HepG2 (cell line): ENCODE data around the gene DSCAM. TPM values are rescaled to one million over a fixed set of nuclear protein-coding genes. Genes with fewer than 3 reads are reported as not detected.

Experiments used
- ATAC-seq: fragments of 200-7000 bp; cut with Tn5 transposase; 3 replicates; pipeline ENCODE4 v1.9.1; 2020; ENCODE audit warnings: mild to moderate bottlenecking, moderate library complexity
- BruUV-seq: library from RNA; stranded (reverse); fragments of 400-500 nt; replicated peaks from 2 replicates; lab custom pipeline; 2021; lab: Mats Ljungman, UMichigan
- CTCF ChIA-PET: fragments of 300-600 bp; formaldehyde crosslinking; extraction: SDS; loops from one replicate; lab custom pipeline; 2021; ENCODE audit warnings: low total read pairs, inconsistent platforms, low intra/inter-chr PET ratio; lab: Yijun Ruan, JAX
- POLR2A ChIA-PET: fragments of 350-600 bp; sonication (Branson Sonifier 250); formaldehyde crosslinking; loops from one replicate; lab custom pipeline; 2020; ENCODE audit warnings: antibody characterized with exemption, inconsistent platforms; lab: Yijun Ruan, JAX
- DNase-seq: peaks from one replicate; pipeline ENCODE4 v3.0.0-alpha.2; 2015; ENCODE audit warnings: low spot score
- FAIRE-seq: peaks from 3 replicates; lab custom pipeline; 2011; peaks lifted over from hg19 to GRCh38; lab: Jason Lieb, UNC
- H2AFZ ChIP-seq: one replicate; pipeline ENCODE4 v1.6.1; 2011; ENCODE audit warnings: low read length, inconsistent platforms
- H3K27ac ChIP-seq: fragments of 300-600 bp; 3 replicates; pipeline ENCODE4 v1.8.0; 2011; ENCODE audit warnings: mixed run types, mild to moderate bottlenecking, mixed read lengths, low read length, inconsistent platforms; ENCODE audit not compliant: insufficient read depth; ENCODE audit errors: extremely low read length
- H3K27me3 ChIP-seq, 2 experiments: fragments of 200-600 bp in 1 of 2; 2 replicates in 1 of 2; 3 replicates in 1 of 2; pipeline versions ENCODE4 v1.6.0 to v1.8.0; 2011; ENCODE audit warnings: low read length in 2 of 2, mild to moderate bottlenecking in 2 of 2, moderate library complexity in 2 of 2, inconsistent platforms in 1 of 2; ENCODE audit not compliant: insufficient read depth in 2 of 2, control insufficient read depth in 1 of 2
- H3K36me3 ChIP-seq, 2 experiments: fragments of 200-600 bp in 1 of 2; replicated peaks in 1 of 2; 2 replicates in 1 of 2; 3 replicates in 1 of 2; pipeline versions ENCODE4 v1.5.1 to v1.8.0; 2011; ENCODE audit warnings: low read length in 2 of 2, inconsistent platforms in 1 of 2; ENCODE audit not compliant: insufficient read depth in 2 of 2, control insufficient read depth in 1 of 2
- H3K4me1 ChIP-seq: 2 replicates; pipeline ENCODE4 v1.5.1; 2012; ENCODE audit warnings: low read length, inconsistent platforms; ENCODE audit not compliant: insufficient read depth
- H3K4me2 ChIP-seq: 2 replicates; pipeline ENCODE4 v1.6.0; 2011; ENCODE audit warnings: low read depth, low read length, inconsistent platforms
- H3K4me3 ChIP-seq, 3 experiments: fragments of 200-600 bp in 1 of 3; sonication (generic), shearing (Covaris generic) in 1 of 3; replicated peaks in 1 of 3; 2 replicates each; pipeline ENCODE4 v1.5.1; 2011 to 2016; ENCODE audit warnings: low read length in 3 of 3, inconsistent platforms in 2 of 3, low read depth in 2 of 3, mild to moderate bottlenecking in 2 of 3, control low read depth in 1 of 3, mixed read lengths in 1 of 3; ENCODE audit not compliant: insufficient read depth in 1 of 3
- H3K79me2 ChIP-seq: one replicate; pipeline ENCODE4 v1.6.1; 2011; ENCODE audit warnings: low read length, inconsistent platforms; ENCODE audit not compliant: insufficient read depth
- H3K9ac ChIP-seq: 2 replicates; pipeline ENCODE4 v1.6.0; 2011; ENCODE audit warnings: mild to moderate bottlenecking, low read depth, low read length, inconsistent platforms; ENCODE audit not compliant: insufficient read depth
- H3K9me3 ChIP-seq: 2 replicates; pipeline ENCODE4 v1.5.1; 2012; ENCODE audit warnings: mild to moderate bottlenecking, low read length
- H4K20me1 ChIP-seq: 2 replicates; pipeline ENCODE4 v1.6.0; 2011; ENCODE audit warnings: inconsistent platforms, mild to moderate bottlenecking, low read length, moderate library complexity; ENCODE audit not compliant: insufficient read depth
- AGO2 ChIP-seq: fragments of 200-400 bp; formaldehyde crosslinking; optimal IDR thresholded peaks from 2 replicates; pipeline ENCODE3; 2017; ENCODE audit warnings: mild to moderate bottlenecking, low read depth, low read length, moderate library complexity
- HNRNPH1 ChIP-seq: fragments of 200-400 bp; formaldehyde crosslinking; optimal IDR thresholded peaks from 2 replicates; pipeline ENCODE3; 2017; ENCODE audit warnings: mild to moderate bottlenecking, low read depth, low read length
- MTA3 ChIP-seq: sonication (generic); formaldehyde crosslinking; IDR thresholded peaks from 2 replicates; pipeline ENCODE4 v1.4.0; 2020; ENCODE audit warnings: missing genetic modification reagents
- THAP8 ChIP-seq: sonication (generic); formaldehyde crosslinking; IDR thresholded peaks from 2 replicates; pipeline ENCODE4 v1.5.1; 2020; ENCODE audit warnings: missing genetic modification reagents, mild to moderate bottlenecking, borderline replicate concordance
- ZBTB4 ChIP-seq: sonication (generic); formaldehyde crosslinking; IDR thresholded peaks from 2 replicates; pipeline ENCODE4 v1.4.0; 2020; ENCODE audit warnings: missing genetic modification reagents, mild to moderate bottlenecking, borderline replicate concordance
- ZKSCAN1 ChIP-seq: fragments of 150-350 bp; IDR thresholded peaks from 2 replicates; pipeline ENCODE4 v1.6.1; 2014; ENCODE audit warnings: low read length
- ZNF326 ChIP-seq: sonication (generic); formaldehyde crosslinking; IDR thresholded peaks from 2 replicates; pipeline ENCODE4 v1.4.0; 2020; ENCODE audit warnings: missing genetic modification reagents, borderline replicate concordance
- ZNF354B ChIP-seq: sonication (generic); formaldehyde crosslinking; IDR thresholded peaks from 2 replicates; pipeline ENCODE4 v1.8.0; 2022; ENCODE audit warnings: mild to moderate bottlenecking, missing genetic modification reagents
- ZNF572 ChIP-seq: sonication (generic); formaldehyde crosslinking; IDR thresholded peaks from 2 replicates; pipeline ENCODE4 v1.5.1; 2020; ENCODE audit warnings: mild to moderate bottlenecking, missing genetic modification reagents
- ZNF841 ChIP-seq: sonication (generic); formaldehyde crosslinking; IDR thresholded peaks from 2 replicates; pipeline ENCODE4 v1.8.1; 2023; ENCODE audit warnings: missing genetic modification reagents, borderline replicate concordance
- WGBS: methylation state at CpG from one replicate; pipeline ENCODE4 v1.1.6; 2017; ENCODE audit warnings: low lambda C conversion rate; 5-methylcytosine and 5-hydroxymethylcytosine counted together
- in situ Hi-C: cut with HindIII; loops from 2 replicates; pipeline ENCODE4 v1.10.0; 2017; ENCODE audit warnings: low pct_unique_long_range_greater_than_20kb; ENCODE audit not compliant: extremely low pct_ligation_motif_present
- intact Hi-C: fragments of 100-400 bp; cut with micrococcal nuclease; formaldehyde crosslinking; loops from one replicate; pipeline ENCODE4 v1.10.0; 2022; ENCODE audit not compliant: unreplicated experiment
- polyA plus RNA-seq, 8 experiments: library from polyadenylated mRNA; depleted of rRNA in 3 of 8; stranded (reverse) in 7 of 8; unstranded in 1 of 8; fragments of >200 nt; fragmentation: Illumina TruSeq in 4 of 8; extraction: Trizol in 4 of 8; gene quantifications; 2 replicates each; pipeline versions ENCODE4 v1.2.1 to v1.2.3, GENCODE V29; 2011 to 2016; ENCODE audit warnings: low read depth in 4 of 8, missing spikeins in 1 of 8, mixed read lengths in 1 of 8; ENCODE audit not compliant: insufficient read depth in 1 of 8
- total RNA-seq, 5 experiments: library from RNA; depleted of rRNA; stranded (reverse); fragments of >200 nt; fragmentation: Illumina TruSeq; extraction: Trizol; gene quantifications; 2 replicates each; pipeline ENCODE4 v1.2.3, GENCODE V29; 2016; ENCODE audit warnings: low read depth in 1 of 5
- TF ChIP-seq, protein P1 (sequence below): IDR thresholded peaks from 2 replicates; pipeline ENCODE4 v1.6.1; 2012; ENCODE audit warnings: low read length, improper control_type of control experiment

Gene DSCAM
- total and polyA plus RNA-seq, 2 of the 13 experiments (the other 11 are each of a cell fraction or from before 2014, with no cell fraction given): not detected

DNA sequence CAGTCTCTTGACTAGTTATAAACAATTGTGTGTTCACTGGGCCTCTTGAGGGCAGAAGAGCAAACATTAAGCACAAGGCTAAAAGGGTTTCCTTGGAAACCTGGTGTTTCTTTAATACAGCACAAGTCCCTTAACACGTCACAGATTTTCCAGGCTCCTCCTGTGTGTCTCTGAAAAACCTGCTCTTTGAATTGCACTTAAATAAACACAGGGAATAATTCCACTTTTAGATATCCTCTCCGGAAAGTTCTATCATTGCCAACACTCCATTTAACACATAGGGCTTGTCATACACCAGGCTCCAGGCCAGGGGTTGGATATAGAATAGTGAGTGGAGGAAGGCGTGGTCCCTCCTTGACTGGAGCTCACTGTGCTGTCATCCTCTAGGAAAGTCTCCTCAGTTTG is 442.6 kb downstream of the DSCAM start (continued):
- TF ChIP-seq ZNF841 (CRISPR knock-in tag) (no peak), MTA3 (CRISPR knock-in tag) (no peak), AGO2 (no peak), THAP8 (CRISPR knock-in tag) (no peak)

DNA sequence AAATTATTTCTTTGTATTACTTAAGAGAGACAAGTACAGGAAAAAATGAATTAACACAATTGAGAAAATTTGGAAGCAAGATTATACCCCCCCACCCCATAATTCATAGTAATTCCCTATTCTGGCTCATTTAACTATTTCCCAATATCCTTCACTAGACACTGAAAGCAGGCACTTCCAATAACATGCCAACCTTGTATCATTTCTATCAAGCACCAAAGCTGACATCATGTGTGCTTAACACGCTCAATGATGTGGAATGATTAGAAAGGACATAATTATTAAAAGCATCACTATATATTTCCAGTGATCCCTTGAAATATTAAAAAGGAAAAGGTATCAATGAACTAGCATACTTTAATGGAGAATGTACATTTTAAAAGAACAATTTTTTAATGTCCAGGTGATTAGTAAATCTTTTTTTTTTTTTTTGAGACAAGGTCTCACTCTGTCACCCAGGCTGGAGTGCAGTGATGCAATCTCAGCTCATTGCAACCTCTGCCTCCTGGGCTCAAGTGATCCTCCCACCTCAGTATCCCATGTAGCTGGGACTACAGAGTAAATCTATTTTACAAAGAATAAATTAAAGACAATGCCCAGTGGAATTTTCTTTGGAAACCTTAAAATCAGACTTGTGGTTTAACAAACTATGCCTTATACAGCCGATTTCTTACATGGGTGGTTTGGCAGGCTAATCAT is 443.9 kb downstream of the DSCAM start:
- ChIA-PET CTCF (no interaction called here), POLR2A (no interaction called here)
- no peaks in the 10 kb centered on the region for H3K4me1 ChIP-seq
- BruUV-seq: no TSS peak
- no peak overlapping the region for H3K27ac ChIP-seq
- H4K20me1 ChIP-seq: no peaks in the 10 kb centered on the region
- 6% methylated on average over 2 of the region's 2 CpGs for WGBS
- H3K4me2 ChIP-seq: no peak overlapping the region
- ATAC-seq: no peak
- no peaks in the 10 kb centered on the region for H3K36me3 ChIP-seq
- H3K9me3 ChIP-seq: peaks cover 91% of the 10 kb centered on the region
- H2AFZ ChIP-seq: no peak overlapping the region
- TF ChIP-seq ZNF326 (no peak), ZNF572 (CRISPR knock-in tag) (no peak), HNRNPH1 (no peak), ZBTB4 (CRISPR knock-in tag) (no peak), ZKSCAN1 (no peak), ZNF354B (CRISPR knock-in tag) (no peak)
- TF ChIP-seq, protein P1, sequence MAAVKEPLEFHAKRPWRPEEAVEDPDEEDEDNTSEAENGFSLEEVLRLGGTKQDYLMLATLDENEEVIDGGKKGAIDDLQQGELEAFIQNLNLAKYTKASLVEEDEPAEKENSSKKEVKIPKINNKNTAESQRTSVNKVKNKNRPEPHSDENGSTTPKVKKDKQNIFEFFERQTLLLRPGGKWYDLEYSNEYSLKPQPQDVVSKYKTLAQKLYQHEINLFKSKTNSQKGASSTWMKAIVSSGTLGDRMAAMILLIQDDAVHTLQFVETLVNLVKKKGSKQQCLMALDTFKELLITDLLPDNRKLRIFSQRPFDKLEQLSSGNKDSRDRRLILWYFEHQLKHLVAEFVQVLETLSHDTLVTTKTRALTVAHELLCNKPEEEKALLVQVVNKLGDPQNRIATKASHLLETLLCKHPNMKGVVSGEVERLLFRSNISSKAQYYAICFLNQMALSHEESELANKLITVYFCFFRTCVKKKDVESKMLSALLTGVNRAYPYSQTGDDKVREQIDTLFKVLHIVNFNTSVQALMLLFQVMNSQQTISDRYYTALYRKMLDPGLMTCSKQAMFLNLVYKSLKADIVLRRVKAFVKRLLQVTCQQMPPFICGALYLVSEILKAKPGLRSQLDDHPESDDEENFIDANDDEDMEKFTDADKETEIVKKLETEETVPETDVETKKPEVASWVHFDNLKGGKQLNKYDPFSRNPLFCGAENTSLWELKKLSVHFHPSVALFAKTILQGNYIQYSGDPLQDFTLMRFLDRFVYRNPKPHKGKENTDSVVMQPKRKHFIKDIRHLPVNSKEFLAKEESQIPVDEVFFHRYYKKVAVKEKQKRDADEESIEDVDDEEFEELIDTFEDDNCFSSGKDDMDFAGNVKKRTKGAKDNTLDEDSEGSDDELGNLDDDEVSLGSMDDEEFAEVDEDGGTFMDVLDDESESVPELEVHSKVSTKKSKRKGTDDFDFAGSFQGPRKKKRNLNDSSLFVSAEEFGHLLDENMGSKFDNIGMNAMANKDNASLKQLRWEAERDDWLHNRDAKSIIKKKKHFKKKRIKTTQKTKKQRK: no peak
- in situ Hi-C loops (no loop called here), intact Hi-C loops (no loop called here)
- H3K9ac ChIP-seq: no peak overlapping the region
- no peak for DNase-seq
- no peaks in the 10 kb centered on the region for H3K79me2 ChIP-seq
- H3K4me3 ChIP-seq: no peak overlapping the region
- no peak for FAIRE-seq
- H3K27me3 ChIP-seq: no peaks in the 10 kb centered on the region
